Activated naive CD4-positive, alpha-beta T cell treated with anti-CD3 and anti-CD28 coated beads, Interleukin-2, amount 50 U/mL, for 72 hours (primary cell): ENCODE results near the gene SNRNP27. TPM values are rescaled to one million over a fixed set of nuclear protein-coding genes. Genes with fewer than 3 reads are reported as not detected.

Experiments
- ATAC-seq, 2 donors: fragments of 150-1000 bp; cut with Tn5 transposase; 2 replicates each; pipeline ENCODE4 v1.10.0; 2021; ENCODE audit warnings: mild to moderate bottlenecking in 2 of 2, moderate library complexity in 2 of 2
- DNase-seq, 2 donors: peaks; one replicate each; pipeline ENCODE4 v3.0.0; 2021 to 2022; ENCODE audit warnings: low spot score in 2 of 2
- H3K27ac Mint-ChIP-seq, 2 donors: one replicate each; pipeline ENCODE4 v1.8.0; 2022; ENCODE audit warnings: mild to moderate bottlenecking in 2 of 2, mixed read lengths in 2 of 2
- H3K36me3 Mint-ChIP-seq, 2 donors: one replicate each; pipeline ENCODE4 v1.8.0; 2022; ENCODE audit warnings: mixed read lengths in 2 of 2
- H3K9me3 Mint-ChIP-seq, 2 donors: one replicate each; pipeline ENCODE4 v1.8.0; 2022; ENCODE audit warnings: mixed read lengths in 2 of 2
- total RNA-seq, 2 donors: library from RNA; stranded (reverse); gene quantifications; one replicate each; pipeline ENCODE4 v1.2.3, GENCODE V29; 2022

The SNRNP27 gene
- total RNA-seq, 2 donors from 2014 or later, result 61.4 to 69.4 TPM

DNA sequence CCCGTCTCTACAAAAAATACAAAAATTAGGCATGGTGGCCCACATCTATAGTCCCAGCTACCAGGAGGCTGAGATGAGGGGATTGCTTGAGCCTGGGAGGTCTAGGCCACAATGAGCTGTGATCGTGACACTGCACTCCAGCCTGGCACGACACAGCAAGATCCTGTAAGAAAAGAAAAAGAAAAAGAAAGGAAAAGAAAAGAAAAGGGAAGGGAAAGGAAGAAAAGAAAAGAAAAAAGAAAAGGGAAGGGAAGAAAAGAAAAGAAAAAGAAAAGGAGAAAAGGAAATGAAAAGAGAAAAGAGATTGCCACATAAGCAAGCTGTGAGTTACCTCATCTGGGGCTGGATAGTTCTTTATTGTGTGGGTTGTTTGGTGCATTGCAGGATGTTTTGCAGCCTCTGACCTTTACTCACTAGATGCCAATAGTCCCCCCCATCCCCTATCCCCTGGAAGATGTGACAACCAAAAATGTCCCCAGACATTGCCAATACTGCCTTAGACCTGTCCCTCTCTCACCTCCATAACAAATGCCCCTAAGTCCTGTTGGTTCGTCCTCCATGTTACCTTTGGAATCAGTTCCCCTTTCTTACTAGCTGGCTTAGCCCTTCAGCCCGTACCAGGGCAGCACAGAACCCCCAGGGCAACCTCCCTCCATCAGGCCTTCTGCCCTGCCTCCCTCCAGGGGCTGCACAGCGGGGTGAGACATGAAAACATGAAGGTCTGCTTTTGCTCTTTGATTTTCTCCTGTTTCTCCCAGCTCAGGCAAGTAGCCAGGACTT, 58.8 kb downstream of the SNRNP27 start:
- Mint-ChIP-seq H3K36me3 (peaks cover 0 to 2% of the 10 kb centered on the region in 2 donors), H3K9me3 (no peaks in the 10 kb centered on the region), H3K27ac (no peak overlapping the region)
- DNase-seq (no peak), ATAC-seq (no peak)

DNA sequence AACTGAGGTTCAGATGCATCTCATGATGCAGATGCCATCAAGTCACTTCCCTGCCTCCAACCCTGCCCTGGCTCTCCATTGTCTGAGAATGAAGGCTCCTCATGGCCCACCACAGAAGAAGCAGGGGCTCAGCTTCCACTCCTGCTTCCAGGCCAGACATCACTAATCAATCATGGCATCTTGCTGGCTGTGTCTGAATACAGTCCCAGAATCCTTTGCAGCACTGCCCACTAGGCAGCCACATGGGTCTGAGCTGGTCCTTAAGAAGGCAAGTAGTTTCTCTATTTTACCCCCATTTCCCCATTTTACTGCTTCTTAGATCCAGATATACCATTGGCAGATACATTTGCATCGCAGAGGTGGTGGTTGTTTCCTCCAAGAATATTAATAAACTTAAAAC, 60.3 kb downstream of the SNRNP27 start:
- Mint-ChIP-seq H3K27ac (peak overlapping the region; percentile 9 to 40), H3K9me3 (no peaks in the 10 kb centered on the region), H3K36me3 (no peaks in the 10 kb centered on the region)
- no peak for ATAC-seq
- DNase-seq, result no peak

Other genes with a start within 250 kb of the SNRNP27 start
- 10 to 100 TPM; 22.4 to 32.0 TPM for gene ANXA4, start 151.8 kb upstream of the SNRNP27 start, total RNA-seq
- gene GMCL1, start 64.3 kb upstream of the SNRNP27 start, total RNA-seq, result 10 to 100 TPM; 22.8 to 44.9 TPM
- gene MXD1, start 21.2 kb downstream of the SNRNP27 start, total RNA-seq, result 10 to 100 TPM; 14.5 to 20.7 TPM
- 1 to 10 TPM; 1.5 TPM for gene ASPRV1, start 67.7 kb downstream of the SNRNP27 start, total RNA-seq
- gene PCBP1, start 193.5 kb downstream of the SNRNP27 start, total RNA-seq, result 100 to 1,000 TPM; 339 to 451 TPM